Panc1 (cell line): ENCODE measurements around the gene HIF1A. TPM values are rescaled to one million over a fixed set of nuclear protein-coding genes. Genes with fewer than 3 reads are reported as not detected.

Experiments
- ATAC-seq: fragments of 200-7000 bp; cut with Tn5 transposase; 2 replicates; pipeline ENCODE4 v1.9.1; 2020; ENCODE audit warnings: mild to moderate bottlenecking, moderate library complexity
- BruUV-seq: library from RNA; stranded (reverse); fragments of 400-500 nt; replicated peaks from 2 replicates; lab custom pipeline; 2021; lab: Mats Ljungman, UMichigan
- CTCF ChIA-PET: fragments of 300-600 bp; sonication (Branson Sonifier 250); formaldehyde crosslinking; loops from one replicate; lab custom pipeline; 2022; ENCODE audit warnings: antibody characterized with exemption; lab: Charles Lee
- POLR2A ChIA-PET: fragments of 300-600 bp; sonication (Branson Sonifier 250); formaldehyde crosslinking; loops from one replicate; lab custom pipeline; 2022; ENCODE audit warnings: antibody characterized with exemption; lab: Charles Lee
- DNase-seq: peaks from one replicate; pipeline ENCODE4 v3.0.0-alpha.2; 2010; ENCODE audit warnings: low read depth, low spot score
- H3K27ac ChIP-seq: 2 replicates; pipeline ENCODE4 v1.5.1; 2011; ENCODE audit warnings: mild to moderate bottlenecking, low read length, inconsistent platforms
- H3K27me3 ChIP-seq: fragments of 200-500 bp; sonication (Bioruptor generic); 2 replicates; pipeline ENCODE4 v1.6.0; 2014; ENCODE audit warnings: low read length, inconsistent platforms; ENCODE audit not compliant: control insufficient read depth, insufficient read depth
- H3K36me3 ChIP-seq: fragments of 200-500 bp; sonication (Bioruptor generic); 2 replicates; pipeline ENCODE4 v1.5.1; 2014; ENCODE audit warnings: inconsistent platforms, mild to moderate bottlenecking, low read length, moderate library complexity; ENCODE audit not compliant: control insufficient read depth, insufficient read depth
- H3K4me1 ChIP-seq: 2 replicates; pipeline ENCODE4 v1.5.1; 2011; ENCODE audit warnings: inconsistent platforms, mild to moderate bottlenecking, low read length, moderate library complexity; ENCODE audit not compliant: control insufficient read depth, insufficient read depth
- H3K4me3 ChIP-seq, 2 experiments: 2 replicates each; pipeline ENCODE4 v1.5.1; 2011 to 2012; ENCODE audit warnings: low read depth in 2 of 2, low read length in 2 of 2, mild to moderate bottlenecking in 2 of 2, inconsistent platforms in 1 of 2, moderate library complexity in 1 of 2
- H3K9me3 ChIP-seq: fragments of 200-500 bp; sonication (Bioruptor generic); 2 replicates; pipeline ENCODE4 v1.5.1; 2014; ENCODE audit warnings: low read depth, mild to moderate bottlenecking, inconsistent platforms, low read length, moderate library complexity; ENCODE audit not compliant: control insufficient read depth, insufficient read depth
- POLR2AphosphoS5 ChIP-seq: IDR thresholded peaks from 2 replicates; pipeline ENCODE4 v1.6.1; 2012; ENCODE audit warnings: mild to moderate bottlenecking, low read depth, low read length, moderate library complexity
- SIN3A ChIP-seq: IDR thresholded peaks from 2 replicates; pipeline ENCODE4 v1.6.1; 2012; ENCODE audit warnings: low read depth, mild to moderate bottlenecking, low read length, moderate library complexity, borderline replicate concordance; ENCODE audit not compliant: insufficient read depth
- TCF7L2 ChIP-seq: IDR thresholded peaks from 2 replicates; pipeline ENCODE4 v1.6.1; 2011; ENCODE audit warnings: mild to moderate bottlenecking, low read depth, low read length, inconsistent platforms
- in situ Hi-C: cut with HindIII; loops from 2 replicates; pipeline ENCODE4 v1.10.0; 2016; ENCODE audit warnings: low sequenced_read_pairs, low pct_unique_long_range_greater_than_20kb
- intact Hi-C: fragments of 100-400 bp; cut with micrococcal nuclease; formaldehyde crosslinking; loops from one replicate; pipeline ENCODE4 v1.10.0; 2022; ENCODE audit not compliant: unreplicated experiment
- total RNA-seq: library from RNA; stranded (reverse); gene quantifications from one replicate; pipeline ENCODE4 v1.2.1, GENCODE V29; 2021; ENCODE audit not compliant: unreplicated experiment
- TF ChIP-seq, protein P1 (sequence below), 2 experiments: IDR thresholded peaks; 2 replicates each; pipeline ENCODE4 v1.6.1; 2011 to 2012; ENCODE audit warnings: low read depth in 2 of 2, control low read depth in 1 of 2, low read length in 1 of 2, mild to moderate bottlenecking in 1 of 2, moderate library complexity in 1 of 2; ENCODE audit not compliant: insufficient read depth in 1 of 2
- TF ChIP-seq, protein P2 (sequence below): fragments of 450-650 bp; IDR thresholded peaks from 2 replicates; pipeline ENCODE4 v1.5.1; 2017; ENCODE audit warnings: mild to moderate bottlenecking

Gene HIF1A
- total RNA-seq, 1 experiment from 2014 or later: 83.4 TPM

DNA sequence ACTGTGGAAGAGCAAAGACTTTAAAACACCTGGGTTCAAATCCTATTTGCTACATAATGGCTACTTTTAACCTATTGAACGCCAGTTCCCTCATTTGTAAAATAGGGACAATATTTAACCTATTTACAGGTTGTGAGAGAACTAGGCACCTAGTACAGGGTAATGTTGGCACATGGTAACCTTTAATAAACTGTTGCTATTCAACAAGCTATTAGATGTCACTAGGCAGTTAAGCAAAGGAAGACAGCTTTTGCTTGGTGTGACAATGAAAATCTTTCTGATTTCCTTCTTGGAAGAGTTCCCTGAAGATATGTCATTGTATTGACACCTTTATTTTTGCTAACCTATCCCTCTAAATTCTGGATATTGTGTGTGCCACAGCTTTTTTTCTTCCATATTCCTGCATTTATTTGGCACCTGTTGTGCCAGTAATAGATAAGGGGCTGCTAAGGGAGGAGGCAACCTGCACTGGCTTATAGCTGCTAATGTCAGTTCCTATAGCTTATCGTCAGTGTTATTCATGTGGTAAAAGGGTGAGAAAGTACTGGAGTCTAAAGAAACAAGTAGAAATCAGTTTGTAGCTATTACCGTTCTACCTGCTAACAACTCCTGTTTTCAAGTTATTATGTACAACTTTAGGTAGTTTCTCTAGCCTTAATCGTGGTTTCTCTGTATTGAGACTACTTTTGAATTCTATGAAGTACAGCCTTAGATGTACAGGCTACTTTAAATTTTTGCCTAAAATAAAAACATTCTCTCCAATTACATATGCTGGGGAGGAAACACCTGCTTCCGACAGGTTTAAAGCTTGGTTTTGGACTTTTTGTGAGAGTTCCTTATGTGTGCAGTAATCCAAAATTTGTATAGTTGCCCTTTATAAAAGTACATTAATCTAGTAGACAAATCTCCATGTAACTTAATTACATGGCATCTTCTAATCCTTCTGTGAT is 24.3 kb downstream of the HIF1A start:
- ChIA-PET CTCF (no interaction called here), POLR2A (no interaction called here)
- no peak for DNase-seq
- no peak for ATAC-seq
- Histone ChIP-seq H3K4me1 (no peaks in the 10 kb centered on the region; the same call in 1 of the 2 replicates), H3K9me3 (no peaks in the 10 kb centered on the region), H3K4me3 (no peak overlapping the region), H3K27ac (no peak overlapping the region), H3K36me3 (peaks cover 3% of the 10 kb centered on the region), H3K27me3 (no peaks in the 10 kb centered on the region)
- intact Hi-C loops: loop anchor here (10.0 kb wide), 1 partner anchor 245 kb away; no protein-coding TSS in a partner anchor
- TF ChIP-seq TCF7L2: no peak
- TF ChIP-seq, protein P1, sequence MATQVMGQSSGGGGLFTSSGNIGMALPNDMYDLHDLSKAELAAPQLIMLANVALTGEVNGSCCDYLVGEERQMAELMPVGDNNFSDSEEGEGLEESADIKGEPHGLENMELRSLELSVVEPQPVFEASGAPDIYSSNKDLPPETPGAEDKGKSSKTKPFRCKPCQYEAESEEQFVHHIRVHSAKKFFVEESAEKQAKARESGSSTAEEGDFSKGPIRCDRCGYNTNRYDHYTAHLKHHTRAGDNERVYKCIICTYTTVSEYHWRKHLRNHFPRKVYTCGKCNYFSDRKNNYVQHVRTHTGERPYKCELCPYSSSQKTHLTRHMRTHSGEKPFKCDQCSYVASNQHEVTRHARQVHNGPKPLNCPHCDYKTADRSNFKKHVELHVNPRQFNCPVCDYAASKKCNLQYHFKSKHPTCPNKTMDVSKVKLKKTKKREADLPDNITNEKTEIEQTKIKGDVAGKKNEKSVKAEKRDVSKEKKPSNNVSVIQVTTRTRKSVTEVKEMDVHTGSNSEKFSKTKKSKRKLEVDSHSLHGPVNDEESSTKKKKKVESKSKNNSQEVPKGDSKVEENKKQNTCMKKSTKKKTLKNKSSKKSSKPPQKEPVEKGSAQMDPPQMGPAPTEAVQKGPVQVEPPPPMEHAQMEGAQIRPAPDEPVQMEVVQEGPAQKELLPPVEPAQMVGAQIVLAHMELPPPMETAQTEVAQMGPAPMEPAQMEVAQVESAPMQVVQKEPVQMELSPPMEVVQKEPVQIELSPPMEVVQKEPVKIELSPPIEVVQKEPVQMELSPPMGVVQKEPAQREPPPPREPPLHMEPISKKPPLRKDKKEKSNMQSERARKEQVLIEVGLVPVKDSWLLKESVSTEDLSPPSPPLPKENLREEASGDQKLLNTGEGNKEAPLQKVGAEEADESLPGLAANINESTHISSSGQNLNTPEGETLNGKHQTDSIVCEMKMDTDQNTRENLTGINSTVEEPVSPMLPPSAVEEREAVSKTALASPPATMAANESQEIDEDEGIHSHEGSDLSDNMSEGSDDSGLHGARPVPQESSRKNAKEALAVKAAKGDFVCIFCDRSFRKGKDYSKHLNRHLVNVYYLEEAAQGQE (IDR thresholded peaks at IDR 0.05; ENCODE audit: insufficient read depth in 1 of 2, low read depth in 2 of 2, low read length in 1 of 2): no peak
- no peak for TF ChIP-seq POLR2AphosphoS5
- TF ChIP-seq, protein P2, sequence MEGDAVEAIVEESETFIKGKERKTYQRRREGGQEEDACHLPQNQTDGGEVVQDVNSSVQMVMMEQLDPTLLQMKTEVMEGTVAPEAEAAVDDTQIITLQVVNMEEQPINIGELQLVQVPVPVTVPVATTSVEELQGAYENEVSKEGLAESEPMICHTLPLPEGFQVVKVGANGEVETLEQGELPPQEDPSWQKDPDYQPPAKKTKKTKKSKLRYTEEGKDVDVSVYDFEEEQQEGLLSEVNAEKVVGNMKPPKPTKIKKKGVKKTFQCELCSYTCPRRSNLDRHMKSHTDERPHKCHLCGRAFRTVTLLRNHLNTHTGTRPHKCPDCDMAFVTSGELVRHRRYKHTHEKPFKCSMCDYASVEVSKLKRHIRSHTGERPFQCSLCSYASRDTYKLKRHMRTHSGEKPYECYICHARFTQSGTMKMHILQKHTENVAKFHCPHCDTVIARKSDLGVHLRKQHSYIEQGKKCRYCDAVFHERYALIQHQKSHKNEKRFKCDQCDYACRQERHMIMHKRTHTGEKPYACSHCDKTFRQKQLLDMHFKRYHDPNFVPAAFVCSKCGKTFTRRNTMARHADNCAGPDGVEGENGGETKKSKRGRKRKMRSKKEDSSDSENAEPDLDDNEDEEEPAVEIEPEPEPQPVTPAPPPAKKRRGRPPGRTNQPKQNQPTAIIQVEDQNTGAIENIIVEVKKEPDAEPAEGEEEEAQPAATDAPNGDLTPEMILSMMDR: no peak
- no peak for TF ChIP-seq SIN3A
- in situ Hi-C loops: no loop called here
- no TSS peak for BruUV-seq

DNA sequence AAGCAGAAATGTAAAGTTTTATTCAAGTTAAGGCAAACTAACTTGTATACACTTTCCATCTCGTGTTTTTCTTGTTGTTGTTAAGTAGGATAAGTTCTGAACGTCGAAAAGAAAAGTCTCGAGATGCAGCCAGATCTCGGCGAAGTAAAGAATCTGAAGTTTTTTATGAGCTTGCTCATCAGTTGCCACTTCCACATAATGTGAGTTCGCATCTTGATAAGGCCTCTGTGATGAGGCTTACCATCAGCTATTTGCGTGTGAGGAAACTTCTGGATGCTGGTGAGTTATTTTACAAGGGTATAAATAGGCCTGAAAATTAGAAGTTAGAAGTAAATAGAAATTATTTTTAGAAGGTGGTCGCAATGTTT is 25.0 kb downstream of the HIF1A start:
- Histone ChIP-seq H3K36me3 (peaks cover 3% of the 10 kb centered on the region), H3K27ac (no peak overlapping the region), H3K27me3 (no peaks in the 10 kb centered on the region), H3K4me1 (no peaks in the 10 kb centered on the region; the same call in 1 of the 2 replicates), H3K4me3 (no peak overlapping the region), H3K9me3 (no peaks in the 10 kb centered on the region)
- ATAC-seq: no peak
- BruUV-seq: no TSS peak
- ChIA-PET POLR2A (no interaction called here), CTCF (no interaction called here)
- in situ Hi-C loops: no loop called here
- no peak for DNase-seq
- TF ChIP-seq POLR2AphosphoS5: no peak
- no peak for TF ChIP-seq TCF7L2
- no peak for TF ChIP-seq SIN3A
- TF ChIP-seq, protein P1 (IDR thresholded peaks at IDR 0.05; ENCODE audit: insufficient read depth in 1 of 2, low read depth in 2 of 2, low read length in 1 of 2): no peak
- TF ChIP-seq, protein P2: no peak
- intact Hi-C loops: no loop called here
